Left ventricle myocardium inferior (tissue), 1 donor: Measurements from ENCODE around the gene MGMT. TPM values are rescaled to one million over a fixed set of nuclear protein-coding genes. Genes with fewer than 3 reads are reported as not detected.

Experiments used
- DNase-seq: peaks from one replicate; pipeline ENCODE4 v3.0.0-alpha.2; 2020
- H3K27ac ChIP-seq: fragments of 200-600 bp; replicated peaks from 2 replicates; pipeline ENCODE4 v1.8.0; 2021
- H3K27me3 ChIP-seq: fragments of 200-600 bp; 2 replicates; pipeline ENCODE4 v1.8.0; 2021; ENCODE audit warnings: low read depth
- H3K36me3 ChIP-seq: fragments of 200-600 bp; 2 replicates; pipeline ENCODE4 v1.8.0; 2021
- H3K4me1 ChIP-seq: fragments of 200-600 bp; 2 replicates; pipeline ENCODE4 v1.8.0; 2021
- H3K4me3 ChIP-seq: fragments of 200-600 bp; 2 replicates; pipeline ENCODE4 v1.8.0; 2021; ENCODE audit warnings: mild to moderate bottlenecking, moderate library complexity
- H3K9me3 ChIP-seq: fragments of 200-600 bp; replicated peaks from 2 replicates; pipeline ENCODE4 v1.8.0; 2021
- intact Hi-C: fragments of 100-400 bp; cut with micrococcal nuclease; formaldehyde crosslinking; loops from one replicate; pipeline ENCODE4 v1.11.0; 2022
- total RNA-seq: library from RNA; stranded (reverse); fragmentation: NEBNext Ultra II Directional; extraction: Animal tissue kit (Norgen Biotek cat#: 25700); gene quantifications from one replicate; pipeline ENCODE4 v1.2.1, GENCODE V29; 2021
- TF ChIP-seq, protein P1 (sequence below): fragments of 200-600 bp; IDR thresholded peaks from 2 replicates; pipeline ENCODE4 v1.8.0; 2021; ENCODE audit warnings: antibody characterized with exemption, mild to moderate bottlenecking, borderline replicate concordance
- donor health status: DM: no; HTN: yes; CAD: no; lungs with severe emphysema.

MGMT gene
- total RNA-seq, 1 donor from 2014 or later: 15.4 TPM

DNA sequence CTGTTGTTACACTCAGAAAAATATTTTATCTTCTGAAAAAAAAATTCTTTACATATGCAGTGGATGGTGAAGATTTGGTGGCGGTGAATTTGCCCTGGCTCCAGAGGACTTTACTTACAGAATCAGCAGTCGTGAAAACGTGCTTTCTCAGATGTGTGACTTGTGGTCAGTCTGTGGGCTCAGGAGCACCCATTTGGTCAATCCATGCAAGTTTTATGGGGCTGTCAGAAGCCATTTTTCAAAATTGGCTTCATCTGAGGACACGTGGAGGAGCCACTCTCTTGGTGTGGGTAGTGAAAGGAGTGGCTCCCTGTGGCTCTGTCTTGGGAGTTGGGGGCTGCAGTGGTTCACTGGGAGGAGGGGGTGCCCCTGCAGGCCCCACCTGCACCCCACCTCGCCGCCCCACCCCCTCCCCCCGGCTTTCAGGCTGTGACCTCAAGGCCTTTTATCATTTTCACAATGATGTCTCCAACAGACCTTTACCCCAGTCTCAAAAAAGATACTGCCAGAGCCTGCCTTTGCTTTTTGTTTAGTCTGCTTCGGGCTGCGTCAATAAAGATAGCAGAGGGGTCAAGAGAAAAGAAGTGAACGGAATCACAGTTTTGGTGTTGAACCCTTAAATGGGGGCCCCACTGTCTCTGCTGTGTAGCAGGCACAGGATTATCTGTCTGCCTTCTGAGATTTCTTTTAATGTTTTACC, 137.4 kb downstream of the MGMT start:
- Histone ChIP-seq H3K4me1 (no peaks in the 10 kb centered on the region), H3K4me3 (no peak overlapping the region), H3K27ac (no peak overlapping the region), H3K36me3 (no peaks in the 10 kb centered on the region), H3K27me3 (no peaks in the 10 kb centered on the region), H3K9me3 (no peaks in the 10 kb centered on the region)
- intact Hi-C loops: no loop called here
- TF ChIP-seq, protein P1, sequence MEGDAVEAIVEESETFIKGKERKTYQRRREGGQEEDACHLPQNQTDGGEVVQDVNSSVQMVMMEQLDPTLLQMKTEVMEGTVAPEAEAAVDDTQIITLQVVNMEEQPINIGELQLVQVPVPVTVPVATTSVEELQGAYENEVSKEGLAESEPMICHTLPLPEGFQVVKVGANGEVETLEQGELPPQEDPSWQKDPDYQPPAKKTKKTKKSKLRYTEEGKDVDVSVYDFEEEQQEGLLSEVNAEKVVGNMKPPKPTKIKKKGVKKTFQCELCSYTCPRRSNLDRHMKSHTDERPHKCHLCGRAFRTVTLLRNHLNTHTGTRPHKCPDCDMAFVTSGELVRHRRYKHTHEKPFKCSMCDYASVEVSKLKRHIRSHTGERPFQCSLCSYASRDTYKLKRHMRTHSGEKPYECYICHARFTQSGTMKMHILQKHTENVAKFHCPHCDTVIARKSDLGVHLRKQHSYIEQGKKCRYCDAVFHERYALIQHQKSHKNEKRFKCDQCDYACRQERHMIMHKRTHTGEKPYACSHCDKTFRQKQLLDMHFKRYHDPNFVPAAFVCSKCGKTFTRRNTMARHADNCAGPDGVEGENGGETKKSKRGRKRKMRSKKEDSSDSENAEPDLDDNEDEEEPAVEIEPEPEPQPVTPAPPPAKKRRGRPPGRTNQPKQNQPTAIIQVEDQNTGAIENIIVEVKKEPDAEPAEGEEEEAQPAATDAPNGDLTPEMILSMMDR: no peak
- no peak for DNase-seq

DNA sequence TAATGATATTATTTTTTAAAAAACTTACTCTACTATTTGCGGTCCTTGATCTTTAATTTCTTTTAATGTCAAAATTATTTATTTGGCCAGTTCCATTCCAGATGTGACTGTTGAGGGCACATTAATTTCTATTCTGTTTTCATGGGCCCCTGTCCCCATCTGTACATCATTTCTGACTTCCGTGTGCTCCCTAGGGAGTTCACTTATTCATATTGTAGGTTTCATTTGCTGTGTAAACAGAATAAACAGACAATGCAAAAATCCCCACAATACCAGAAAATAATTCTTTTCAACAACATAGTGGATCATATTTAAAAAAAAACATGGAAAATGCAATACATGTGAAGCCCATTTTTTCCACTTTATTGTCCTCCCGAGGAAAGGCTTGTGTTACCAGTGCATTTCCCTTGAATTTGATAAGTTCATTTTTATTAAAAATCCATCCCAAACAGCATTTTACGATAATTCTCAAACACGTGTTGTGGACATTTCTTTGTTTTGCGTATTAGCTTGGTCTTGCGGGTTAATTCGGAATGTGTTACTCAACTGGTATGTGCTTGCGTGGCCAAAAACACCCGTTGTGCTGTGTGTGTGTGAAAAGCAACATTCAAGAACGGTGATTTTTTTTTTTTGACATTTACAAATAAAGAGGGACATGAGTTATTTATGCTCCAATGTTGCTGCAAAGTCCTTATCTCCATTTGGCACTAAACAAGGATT, 138.4 kb downstream of the MGMT start:
- H3K4me1 ChIP-seq: no peaks in the 10 kb centered on the region
- no peak overlapping the region for H3K27ac ChIP-seq
- no peak overlapping the region for H3K4me3 ChIP-seq

GRCh38 chr10:129605986-129606518, 139.0 kb downstream of the MGMT start:
- no peak for DNase-seq
- H3K36me3 ChIP-seq: no peaks in the 10 kb centered on the region
- H3K27me3 ChIP-seq: no peaks in the 10 kb centered on the region
- H3K9me3 ChIP-seq: no peaks in the 10 kb centered on the region
- intact Hi-C loops: no loop called here
- no peaks in the 10 kb centered on the region for H3K4me1 ChIP-seq
- TF ChIP-seq, protein P1: no peak
- H3K27ac ChIP-seq: no peak overlapping the region
- no peak overlapping the region for H3K4me3 ChIP-seq

More for the DNA sequence above, 138.4 kb downstream of the MGMT start:
- no peak for DNase-seq
- TF ChIP-seq, protein P1: no peak
- H3K27me3 ChIP-seq: no peaks in the 10 kb centered on the region
- no peaks in the 10 kb centered on the region for H3K36me3 ChIP-seq
- no peaks in the 10 kb centered on the region for H3K9me3 ChIP-seq
- intact Hi-C loops: no loop called here

DNA sequence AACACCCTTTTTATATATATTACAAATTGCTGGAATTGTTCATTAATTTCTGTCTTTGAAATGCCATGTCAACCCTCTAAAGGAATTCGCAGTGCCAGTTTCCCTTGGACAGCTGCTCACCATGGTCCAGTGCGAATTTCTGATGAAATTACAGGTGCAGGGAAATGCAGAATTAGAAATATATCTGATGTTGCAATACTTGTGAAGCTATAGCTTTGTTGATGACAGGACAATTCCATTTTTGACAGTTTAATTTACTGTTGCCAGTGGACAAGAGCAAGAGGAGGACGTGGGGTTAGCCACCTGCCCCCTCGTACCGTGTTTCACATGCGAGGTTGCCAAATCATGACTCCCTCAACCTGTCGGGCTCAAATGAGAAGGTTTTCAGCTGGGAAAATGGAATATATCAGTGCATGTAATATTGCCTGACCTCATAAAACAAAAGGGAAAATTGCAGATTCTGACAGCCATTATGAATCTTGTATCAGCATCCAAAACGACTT, 140.6 kb downstream of the MGMT start:
- H3K27me3 ChIP-seq: no peaks in the 10 kb centered on the region
- H3K9me3 ChIP-seq: no peaks in the 10 kb centered on the region
- TF ChIP-seq, protein P1: no peak
- no peak overlapping the region for H3K27ac ChIP-seq
- H3K36me3 ChIP-seq: no peaks in the 10 kb centered on the region
- peaks cover 13% of the 10 kb centered on the region for H3K4me1 ChIP-seq
- intact Hi-C loops: no loop called here
- DNase-seq: no peak
- no peak overlapping the region for H3K4me3 ChIP-seq

DNA sequence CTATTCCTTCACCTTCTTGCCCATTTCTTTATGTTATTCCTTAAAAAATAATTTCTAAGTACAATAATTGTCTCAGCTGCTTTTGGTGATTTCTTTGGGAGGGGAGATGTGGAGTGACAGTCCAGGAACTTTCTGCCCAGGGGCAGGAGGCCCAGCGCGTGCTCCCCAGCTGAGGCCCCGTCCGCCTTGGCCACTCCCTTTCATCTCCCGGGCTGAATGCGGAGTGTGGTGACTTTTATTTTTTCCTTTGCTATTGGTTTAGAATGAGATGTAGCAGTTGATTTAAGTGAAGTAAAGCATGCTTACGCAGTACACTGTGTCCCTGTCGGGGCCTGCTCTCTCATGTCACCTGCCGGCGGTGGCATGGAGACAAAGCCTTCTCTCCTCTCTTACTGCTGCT, 141.6 kb downstream of the MGMT start:
- no peak overlapping the region for H3K27ac ChIP-seq
- H3K36me3 ChIP-seq: no peaks in the 10 kb centered on the region
- H3K27me3 ChIP-seq: no peaks in the 10 kb centered on the region
- intact Hi-C loops: no loop called here
- H3K4me1 ChIP-seq: peaks cover 16% of the 10 kb centered on the region
- DNase-seq: no peak
- H3K4me3 ChIP-seq: no peak overlapping the region
- TF ChIP-seq, protein P1: no peak
- no peaks in the 10 kb centered on the region for H3K9me3 ChIP-seq
